MV-4-11 (cell line): ENCODE results near the gene RNF208.
"Not testable (repeated sequence)": the region's sequence is repeated elsewhere in the genome, so short reads cannot be mapped to it uniquely, and the experiment has no call there.

Experiments
- DNase-seq: peaks from one replicate; lab custom pipeline; 2025; lab: John Stamatoyannopoulos, UW

The RNF208 gene, protein sequence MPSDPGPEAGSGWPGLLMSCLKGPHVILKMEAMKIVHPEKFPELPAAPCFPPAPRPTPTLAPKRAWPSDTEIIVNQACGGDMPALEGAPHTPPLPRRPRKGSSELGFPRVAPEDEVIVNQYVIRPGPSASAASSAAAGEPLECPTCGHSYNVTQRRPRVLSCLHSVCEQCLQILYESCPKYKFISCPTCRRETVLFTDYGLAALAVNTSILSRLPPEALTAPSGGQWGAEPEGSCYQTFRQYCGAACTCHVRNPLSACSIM

DNA sequence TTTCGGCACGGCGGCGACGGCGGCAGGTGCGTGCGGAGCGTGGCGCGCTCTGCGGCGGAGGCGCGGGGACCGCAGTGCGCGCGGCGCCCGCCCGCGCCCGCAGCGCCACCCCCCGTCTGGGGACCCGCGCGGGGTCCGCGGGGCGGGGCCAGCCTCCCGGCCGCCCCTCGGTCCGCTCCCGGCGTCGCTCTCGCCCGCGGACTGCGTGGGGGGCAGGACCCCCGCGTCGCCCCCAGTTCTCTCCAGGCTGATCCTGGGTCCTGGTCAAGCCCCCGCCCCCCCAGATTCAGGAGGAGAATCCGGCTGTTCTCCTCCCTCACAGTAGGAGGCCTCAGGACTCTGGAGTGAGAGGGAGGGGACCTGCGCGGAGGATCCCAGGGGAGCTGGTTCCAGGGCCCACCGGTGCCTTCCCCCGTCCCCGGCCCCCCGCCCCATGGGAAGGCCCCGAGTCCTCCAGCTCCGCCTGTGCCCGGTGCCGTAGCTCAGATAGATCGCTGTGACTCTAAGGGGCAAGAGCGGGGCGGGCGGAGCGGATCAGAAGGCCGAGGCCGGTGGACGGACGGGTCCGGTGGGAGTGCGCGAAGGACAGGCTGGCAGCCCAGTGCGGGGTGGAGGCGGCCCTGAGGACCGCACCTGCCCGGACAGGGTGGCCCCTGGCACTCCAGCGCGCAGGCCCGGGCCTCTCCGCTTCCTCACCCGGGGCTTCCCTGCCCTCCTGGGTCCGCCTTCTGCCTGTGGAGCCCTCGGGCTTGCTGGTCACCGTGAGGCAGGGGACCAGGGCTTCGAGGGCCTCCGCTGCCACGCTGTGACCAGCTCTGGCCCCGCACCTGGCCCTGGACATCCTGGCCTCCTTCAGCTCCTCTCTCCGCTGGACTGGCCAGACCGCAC is at the start of gene RNF208:
Gene RNF208 (minus strand): TSS at position 51 of the 888 bp plus-strand sequence. CDS start 1,028 bp downstream, outside the sequence.
- no peak for DNase-seq

DNA sequence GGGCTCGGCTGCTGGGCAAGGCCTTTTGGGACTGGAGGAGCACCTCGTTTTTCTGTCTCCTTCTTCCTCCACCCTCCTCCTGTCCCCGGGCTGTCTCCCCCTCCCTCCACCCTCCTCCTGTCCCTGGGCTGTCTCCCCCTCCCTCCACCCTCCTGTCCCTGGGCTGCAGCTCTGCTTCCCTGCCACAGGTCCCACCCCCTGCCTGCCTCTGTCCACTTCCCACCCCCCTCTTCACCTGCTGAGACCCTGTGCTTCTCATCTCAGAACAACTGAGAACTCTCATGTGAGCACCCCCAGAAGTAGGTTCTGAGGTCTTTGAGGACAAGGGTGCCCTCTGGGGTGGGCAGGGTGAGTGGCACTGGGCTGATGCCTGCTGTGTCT is 49.6 kb upstream of the RNF208 start:
- DNase-seq = no peak

DNA sequence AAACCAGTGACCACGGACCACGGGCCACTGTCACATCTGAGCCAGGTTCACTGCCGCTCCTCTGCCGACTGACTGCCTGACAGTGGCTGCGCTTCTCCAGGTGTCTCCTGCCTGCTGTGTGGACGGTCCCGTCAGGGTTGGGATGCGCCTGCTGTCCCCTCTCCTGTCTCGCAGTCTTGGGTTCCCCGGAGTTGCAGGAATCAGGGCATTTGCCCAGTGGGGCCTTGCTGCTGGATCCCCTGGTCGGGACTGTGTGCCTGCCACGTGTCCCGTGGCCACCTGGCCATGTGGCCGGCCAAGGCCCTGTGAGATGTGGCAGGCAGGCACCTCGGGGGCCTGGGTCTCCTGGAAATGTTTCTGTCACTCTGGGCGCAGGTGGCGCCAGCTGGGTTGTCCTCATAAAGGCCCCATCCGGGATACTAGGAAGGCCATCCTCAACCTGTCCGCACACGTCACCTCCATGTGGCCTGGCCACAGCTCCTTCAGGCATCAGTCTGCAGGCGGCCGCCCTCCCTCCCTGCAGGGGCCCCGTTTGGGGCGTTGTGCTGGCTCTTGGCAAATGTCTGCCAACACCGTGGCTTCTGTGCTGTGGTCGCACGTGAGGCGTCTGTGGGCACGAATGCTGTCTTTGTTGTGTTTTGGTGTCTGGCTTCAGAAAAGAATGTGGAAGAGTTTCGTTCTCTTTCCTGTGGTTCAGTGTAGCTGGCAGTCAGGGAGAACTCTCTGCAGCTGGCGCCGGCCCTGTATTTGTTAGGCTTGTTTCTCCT is 49.1 kb upstream of the RNF208 start:
- peak; percentile 67 for DNase-seq

DNA sequence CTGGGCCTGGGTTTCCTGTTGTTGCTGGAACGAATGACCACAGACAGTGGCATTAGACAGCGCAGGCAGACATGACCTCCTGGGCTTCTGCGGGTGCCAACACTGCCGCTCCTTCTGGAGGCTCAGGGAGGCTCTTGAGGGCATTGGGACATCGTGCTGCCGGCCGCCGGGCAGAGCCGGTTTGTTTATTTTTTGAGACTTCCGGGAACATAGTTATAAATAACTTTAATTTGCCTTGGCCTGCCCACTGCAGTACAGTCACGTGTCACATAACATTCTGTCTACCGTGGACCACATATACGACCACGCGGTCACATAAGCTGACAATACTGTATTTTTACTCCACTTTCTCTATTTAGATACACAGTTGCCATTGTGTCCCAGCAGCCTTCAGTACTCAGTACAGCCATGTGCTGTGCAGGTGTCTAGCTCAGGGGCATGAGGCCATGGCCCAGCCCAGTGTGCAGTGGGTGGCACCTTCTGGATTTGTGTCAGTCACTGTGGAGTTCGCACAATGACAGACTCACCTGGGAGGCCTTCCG is 47.3 kb upstream of the RNF208 start:
- DNase-seq = peak; percentile 68

DNA sequence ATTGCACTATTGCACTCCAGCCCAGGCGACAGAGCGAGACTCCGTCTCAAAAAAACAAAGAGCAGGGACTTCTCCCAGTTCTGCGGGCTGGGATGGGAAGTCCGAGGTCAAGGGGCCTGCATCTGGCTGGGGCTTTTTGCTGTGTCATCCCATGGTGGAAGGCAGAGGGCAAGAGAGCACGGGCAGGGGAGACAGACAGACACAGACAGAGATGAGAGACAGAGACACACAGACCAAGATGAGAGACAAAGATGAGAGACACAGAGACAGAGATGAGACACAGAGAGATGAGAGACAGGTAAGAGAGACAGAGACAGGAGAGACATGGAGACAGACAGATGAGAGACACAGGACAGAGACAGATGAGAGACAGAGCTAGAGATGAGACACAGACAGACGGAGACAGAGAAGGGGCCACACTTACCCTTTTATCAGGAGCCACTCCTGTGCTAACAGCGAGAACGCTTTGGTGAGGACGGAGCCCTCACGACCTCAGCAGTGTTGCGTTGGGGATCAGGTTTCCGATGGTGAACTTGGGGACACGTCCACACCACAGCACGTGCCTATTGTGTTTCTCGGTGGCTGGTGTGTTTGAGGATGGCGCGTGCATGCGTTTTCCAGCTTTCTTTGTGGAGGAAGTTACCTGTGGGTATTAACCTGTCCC is 46.6 kb upstream of the RNF208 start:
- DNase-seq = no peak

DNA sequence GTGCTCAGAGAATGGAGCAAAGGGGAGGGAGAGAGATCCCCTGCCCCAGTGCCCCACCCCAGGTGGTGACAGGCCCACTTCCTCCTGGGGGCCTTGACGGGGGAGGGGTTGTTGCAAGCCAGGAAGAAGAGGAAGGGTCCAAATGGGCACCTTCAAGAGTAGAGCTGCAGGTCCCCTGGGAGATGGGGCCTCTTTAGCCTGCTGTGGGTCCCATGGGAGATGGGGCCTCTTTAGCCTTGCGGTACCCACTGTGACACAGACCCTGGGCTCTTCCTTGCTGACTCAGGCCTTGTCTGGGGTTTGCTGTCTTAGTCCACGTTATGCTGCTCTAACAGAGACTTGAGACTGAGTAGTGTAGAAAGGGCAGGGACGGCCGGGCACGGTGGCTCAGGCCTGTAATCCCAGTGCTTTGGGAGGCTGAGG is 45.9 kb upstream of the RNF208 start:
- peak; percentile 9 for DNase-seq

DNA sequence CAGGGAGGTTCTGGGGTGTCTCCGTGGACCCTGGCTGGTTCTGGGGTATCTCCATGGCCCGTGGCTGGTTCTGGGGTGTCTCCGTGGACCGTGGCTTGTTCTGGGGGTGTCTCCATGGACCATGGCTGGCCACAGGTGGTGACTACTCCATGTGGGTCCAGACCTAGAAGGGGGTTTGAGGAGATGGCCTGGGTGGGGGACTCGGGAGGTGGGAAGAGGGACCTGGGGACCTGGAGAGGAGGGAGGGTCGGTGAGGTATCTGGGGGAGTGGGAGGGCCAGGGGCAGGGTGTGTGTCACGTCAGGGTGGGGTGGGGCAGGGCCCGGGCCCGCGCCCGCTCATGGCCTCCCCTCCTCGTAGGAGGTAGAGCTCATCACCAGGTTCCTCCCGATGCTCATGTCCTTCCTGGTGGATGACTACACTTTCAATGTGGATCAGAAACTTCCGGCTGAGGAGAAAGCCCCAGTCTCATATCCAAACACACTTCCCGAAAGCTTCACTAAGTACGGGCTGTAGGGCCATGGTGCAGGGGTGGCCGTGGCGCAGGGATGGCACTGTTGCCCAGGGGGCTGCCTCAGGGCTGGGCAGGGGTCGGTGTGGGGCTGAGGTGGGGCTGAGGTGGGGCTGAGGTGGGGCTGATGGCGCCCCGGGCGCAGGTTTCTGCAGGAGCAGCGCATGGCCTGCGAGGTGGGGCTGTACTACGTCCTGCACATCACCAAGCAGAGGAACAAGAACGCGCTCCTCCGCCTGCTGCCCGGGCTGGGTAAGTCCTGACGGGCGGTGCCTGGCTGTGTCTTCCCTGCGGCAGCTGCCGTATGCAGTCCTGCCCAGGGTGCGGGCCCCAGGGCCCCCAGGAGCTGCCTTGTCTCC is 44.8 kb upstream of the RNF208 start:
- no peak for DNase-seq

DNA sequence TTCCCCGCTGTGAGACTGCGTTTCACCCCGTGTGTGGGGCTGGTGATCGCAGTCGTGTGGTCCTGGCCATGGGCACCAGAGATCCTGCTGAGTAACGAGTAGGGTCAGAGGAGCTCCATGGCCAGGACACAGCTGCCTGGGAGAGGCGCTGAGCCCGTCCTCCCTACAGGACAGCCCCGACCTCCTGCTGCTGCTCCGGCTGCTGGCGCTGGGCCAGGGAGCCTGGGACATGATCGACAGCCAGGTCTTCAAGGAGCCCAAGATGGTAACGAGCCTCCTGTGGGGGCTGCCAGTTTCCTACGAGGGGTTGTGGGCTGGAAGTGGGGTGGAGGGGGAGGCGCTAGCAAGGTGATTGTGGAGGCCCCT is 44.1 kb upstream of the RNF208 start:
- DNase-seq = no peak

DNA sequence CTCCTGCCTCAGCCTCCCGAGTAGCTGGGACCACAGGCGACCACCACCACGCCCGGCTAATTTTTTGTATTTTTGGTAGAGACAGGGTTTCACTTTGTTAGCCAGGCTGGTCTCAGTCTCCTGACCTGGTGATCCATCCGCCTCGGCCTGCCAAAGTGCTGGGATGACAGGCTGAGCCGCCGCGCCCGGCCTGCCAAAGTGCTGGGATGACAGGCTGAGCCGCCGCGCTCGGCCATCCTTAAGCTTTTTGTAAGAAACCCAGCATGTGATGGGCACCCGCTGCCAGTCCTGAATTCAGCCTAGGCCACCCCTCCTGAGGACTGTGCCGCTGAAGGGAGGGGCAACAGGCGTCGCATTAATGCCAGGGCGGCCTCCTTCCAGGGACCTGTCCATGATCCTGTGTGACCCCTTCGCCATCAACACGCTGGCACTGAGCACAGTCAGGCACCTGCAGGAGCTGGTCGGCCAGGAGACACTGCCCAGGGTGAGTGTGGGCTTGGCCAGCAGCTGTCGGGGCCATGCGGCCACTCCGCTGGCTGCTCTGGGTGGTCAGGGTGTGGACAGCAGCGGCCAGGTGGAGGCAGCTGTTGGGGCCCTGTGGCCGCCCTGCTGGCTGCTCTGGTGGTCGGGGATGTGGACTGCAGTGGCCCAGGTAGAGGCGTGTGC is 43.6 kb upstream of the RNF208 start:
- no peak for DNase-seq

DNA sequence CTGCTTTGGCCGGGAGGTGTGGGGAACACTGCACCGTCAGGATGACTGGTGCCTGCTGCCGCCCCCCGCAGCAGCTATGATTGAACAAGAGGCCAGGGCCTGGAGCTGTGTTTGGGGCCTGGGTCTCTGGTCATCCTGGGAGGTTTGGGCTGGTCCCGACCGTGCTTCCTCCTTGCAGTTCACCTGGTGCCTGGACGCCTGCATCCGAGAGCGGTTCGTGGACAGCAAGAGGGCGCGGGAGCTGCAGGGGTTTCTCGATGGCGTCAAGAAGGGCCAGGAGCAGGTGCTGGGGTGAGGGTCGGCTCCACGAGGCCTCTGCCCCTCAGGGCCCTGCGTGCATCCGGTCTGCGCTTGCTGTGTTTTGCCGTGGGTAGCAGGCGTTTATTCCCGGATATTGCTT is 42.0 kb upstream of the RNF208 start:
- no peak for DNase-seq

DNA sequence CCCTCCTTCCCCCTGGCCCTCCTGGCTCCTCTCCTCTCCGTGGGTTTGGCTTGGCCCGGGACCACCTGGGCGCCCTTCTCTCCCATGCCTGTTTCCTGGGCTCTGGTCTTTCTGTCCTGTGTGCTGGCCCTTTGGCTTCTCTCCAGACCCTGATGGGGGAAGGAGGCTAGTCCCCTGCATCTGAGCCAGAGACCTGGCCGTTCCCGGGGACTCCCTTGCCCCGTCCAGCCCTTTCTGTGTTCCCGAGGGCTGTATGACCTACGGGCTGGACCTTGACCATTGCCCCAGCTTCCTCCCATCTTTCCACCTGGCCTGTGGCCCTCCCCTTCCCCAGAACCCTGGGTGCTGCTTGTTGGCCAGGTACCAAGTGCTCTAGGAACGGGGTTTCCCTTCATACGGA is 41.5 kb upstream of the RNF208 start:
- DNase-seq = no peak

DNA sequence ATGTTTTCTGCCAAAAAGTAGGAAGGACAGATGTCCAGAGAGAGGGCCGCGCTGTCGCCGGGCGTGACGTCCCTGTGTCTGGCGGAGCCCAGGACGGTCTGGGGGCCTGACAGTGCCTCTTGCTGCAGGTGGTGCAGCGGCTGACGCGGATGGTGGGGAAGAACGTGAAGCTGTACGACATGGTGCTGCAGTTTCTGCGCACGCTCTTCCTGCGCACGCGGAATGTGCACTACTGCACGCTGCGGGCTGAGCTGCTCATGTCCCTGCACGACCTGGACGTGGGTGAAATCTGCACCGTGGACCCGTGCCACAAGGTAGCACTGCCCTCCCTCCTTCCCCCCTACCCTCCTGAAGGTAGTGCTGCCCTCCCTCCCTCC is 40.9 kb upstream of the RNF208 start:
- DNase-seq = no peak

DNA sequence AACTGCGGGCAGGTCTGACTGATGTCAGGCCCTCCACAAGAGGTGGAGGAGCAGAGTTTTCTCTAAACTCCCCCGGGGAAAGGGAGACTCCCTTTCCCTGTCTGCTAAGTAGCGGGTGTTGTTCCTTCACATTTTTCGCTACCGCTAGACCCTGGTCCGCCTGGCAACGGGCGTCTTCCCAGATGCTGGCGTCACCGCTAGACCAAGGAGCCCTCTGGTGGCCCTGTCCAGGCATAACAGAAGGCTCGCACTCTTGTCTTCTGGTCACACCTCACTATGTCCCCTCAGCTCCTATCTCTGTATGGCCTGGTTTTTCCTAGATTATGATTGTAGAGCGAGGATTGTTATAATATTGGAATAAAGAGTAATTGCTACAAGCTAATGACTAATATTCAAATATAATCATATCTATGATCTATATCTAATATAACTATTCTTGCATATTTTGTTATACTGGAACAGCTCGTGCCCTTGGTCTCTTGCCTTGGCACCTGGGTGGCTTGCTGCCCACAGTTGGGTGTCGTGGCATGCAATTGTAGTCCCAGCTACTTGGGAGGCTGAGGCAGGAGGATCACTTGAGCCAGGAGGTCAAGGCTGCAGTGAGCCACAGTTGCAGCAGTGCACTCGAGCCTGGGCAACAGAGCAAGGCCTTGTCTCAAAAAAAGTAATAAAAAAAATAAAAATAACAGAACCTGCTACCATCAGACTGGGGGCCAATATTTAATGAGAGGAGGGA is 40.3 kb upstream of the RNF208 start:
- not testable (repeated sequence) for DNase-seq

DNA sequence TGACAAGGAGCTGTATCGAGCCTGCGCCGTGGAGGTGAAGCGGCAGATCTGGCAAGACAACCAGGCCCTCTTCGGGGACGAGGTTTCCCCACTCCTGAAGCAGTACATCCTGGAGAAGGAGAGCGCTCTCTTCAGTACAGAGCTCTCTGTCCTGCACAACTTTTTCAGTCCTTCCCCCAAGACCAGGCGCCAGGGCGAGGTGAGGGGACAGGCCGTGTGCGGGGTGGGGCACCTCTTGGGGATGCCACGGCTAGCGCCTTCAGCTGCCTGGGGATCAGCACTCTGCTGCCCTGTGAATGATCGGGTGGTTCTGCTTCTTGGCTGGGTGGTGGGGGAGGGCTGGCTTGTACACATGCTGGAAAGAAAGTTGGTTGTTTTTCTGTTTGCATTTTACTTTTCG is 34.8 kb upstream of the RNF208 start:
- no peak for DNase-seq

DNA sequence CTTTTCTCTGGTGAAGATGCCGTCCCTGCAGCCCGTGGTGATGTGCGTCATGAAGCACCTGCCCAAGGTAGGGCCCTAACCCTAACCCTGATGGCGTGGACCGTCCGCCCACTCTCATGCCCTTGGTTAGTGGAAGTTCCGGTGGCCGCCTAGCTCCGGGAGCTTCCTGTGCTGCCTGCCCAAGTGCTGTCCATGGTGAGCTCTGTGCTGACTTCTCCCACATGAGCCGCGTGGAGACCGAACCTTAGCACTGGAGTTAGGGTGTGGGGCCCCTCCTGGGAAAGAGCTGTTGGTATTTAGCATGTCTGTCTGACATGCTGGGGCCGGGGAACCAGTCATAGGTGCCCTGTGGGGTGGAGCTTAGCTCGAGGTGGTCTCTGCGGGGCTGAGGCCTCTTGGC is 34.3 kb upstream of the RNF208 start:
- no peak for DNase-seq

DNA sequence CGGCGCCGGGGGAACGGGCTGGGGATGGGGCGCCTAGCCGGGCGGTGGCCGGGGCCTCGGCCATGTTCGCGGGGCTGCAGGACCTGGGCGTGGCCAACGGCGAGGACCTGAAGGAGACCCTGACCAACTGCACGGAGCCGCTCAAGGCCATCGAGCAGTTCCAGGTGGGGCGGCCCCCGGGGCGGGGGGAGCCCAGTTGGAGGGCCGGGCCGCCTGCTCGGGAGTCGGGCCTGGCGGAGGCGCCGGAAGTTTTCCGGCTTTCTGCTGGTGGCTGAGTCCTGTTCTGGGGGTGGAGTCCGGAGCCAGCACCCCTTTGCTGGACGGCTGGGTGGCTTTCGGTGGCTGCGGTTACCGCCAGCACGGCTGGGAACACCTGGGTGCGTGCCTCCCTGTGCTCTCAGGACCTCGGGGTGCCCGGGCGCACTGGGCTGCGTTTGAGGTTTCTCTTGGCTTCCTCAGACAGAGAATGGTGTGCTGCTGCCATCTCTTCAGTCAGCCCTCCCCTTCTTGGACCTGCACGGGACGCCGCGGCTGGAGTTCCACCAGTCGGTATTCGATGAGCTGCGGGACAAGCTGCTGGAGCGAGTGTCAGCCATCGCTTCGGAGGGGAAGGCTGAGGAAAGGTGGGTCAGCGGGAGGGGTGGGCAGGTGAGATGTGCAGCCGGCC is 33.5 kb upstream of the RNF208 start:
- no peak for DNase-seq

DNA sequence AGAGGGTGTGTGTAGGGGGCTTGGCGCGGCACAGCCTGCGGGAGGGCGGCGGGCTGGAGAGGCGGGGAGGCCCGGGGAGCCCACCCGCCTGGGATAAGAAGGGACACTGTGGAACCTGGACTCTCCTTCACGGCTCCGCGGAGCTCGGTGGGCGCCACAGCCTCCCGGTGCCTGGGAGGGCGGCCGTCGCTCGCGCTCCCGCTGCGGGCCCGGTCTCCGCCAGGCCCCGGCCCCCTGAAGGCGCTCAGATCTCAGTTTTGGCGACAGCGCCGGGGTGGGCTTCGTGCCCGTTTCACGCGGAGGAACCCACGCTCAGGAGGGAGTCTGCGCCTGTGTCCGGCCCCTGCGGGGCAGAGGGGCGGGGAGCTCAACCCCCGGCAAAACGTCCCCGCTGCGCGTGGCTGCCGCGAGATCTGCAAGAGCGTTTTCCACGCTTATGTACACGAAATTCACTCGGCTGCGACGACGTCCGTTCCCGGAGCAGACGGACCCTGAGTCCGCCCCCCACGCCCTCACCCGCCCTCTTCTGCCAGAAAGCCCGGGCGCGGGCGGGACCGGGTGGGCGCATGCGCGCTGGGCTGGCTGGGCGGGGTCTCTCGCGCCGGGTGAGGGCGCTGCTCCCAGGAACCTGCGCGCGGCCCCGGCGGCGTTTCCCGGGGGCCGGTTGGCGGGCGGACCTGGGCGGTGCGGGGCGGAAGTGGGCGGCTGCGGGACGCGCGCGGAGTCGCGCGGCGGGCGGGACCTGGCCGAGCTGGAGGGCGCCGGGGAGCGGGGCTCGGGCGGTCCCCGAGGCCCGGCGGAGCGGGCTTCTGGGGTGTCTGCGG is 32.8 kb upstream of the RNF208 start, which contains the start of gene NELFB:
Gene NELFB (plus strand): TSS at position 704 of the 824 bp plus-strand sequence.
- DNase-seq = peak; percentile 82
